SK-N-SH treated with all-trans-retinoic acid at 6 μM for 48 hours (cell line): ENCODE results near the gene CELF5.

ENCODE experiments used
- ATAC-seq: fragments of 200-7000 bp; cut with Tn5 transposase; 3 replicates; pipeline ENCODE4 v1.9.1; 2020; ENCODE audit warnings: mild to moderate bottlenecking, moderate library complexity
- ARNTL ChIP-seq: fragments of 450-650 bp; formaldehyde crosslinking; IDR thresholded peaks from 2 replicates; pipeline ENCODE4 v1.5.0; 2020; ENCODE audit warnings: low read depth, mild to moderate bottlenecking, moderate library complexity, borderline replicate concordance
- CSDC2 ChIP-seq: fragments of 250-450 bp; sonication (Bioruptor Pico); IDR thresholded peaks from 2 replicates; pipeline ENCODE4 v1.5.0; 2020; ENCODE audit warnings: mild to moderate bottlenecking, moderate library complexity
- ESRRG ChIP-seq: fragments of 250-450 bp; sonication (Bioruptor Pico); IDR thresholded peaks from 2 replicates; pipeline ENCODE4 v1.6.1; 2021; ENCODE audit warnings: mild to moderate bottlenecking
- GLIS3 ChIP-seq: fragments of 250-450 bp; sonication (Bioruptor Pico); IDR thresholded peaks from 2 replicates; pipeline ENCODE4 v1.5.0; 2020; ENCODE audit warnings: mild to moderate bottlenecking, moderate library complexity
- OSR1 ChIP-seq: fragments of 250-450 bp; sonication (Bioruptor Pico); IDR thresholded peaks from 2 replicates; pipeline ENCODE4 v1.8.0; 2022; ENCODE audit warnings: moderate library complexity, mild to moderate bottlenecking, inconsistent platforms
- PPARA ChIP-seq: fragments of 250-450 bp; sonication (Bioruptor Pico); IDR thresholded peaks from 2 replicates; pipeline ENCODE4 v1.5.0; 2020; ENCODE audit warnings: mild to moderate bottlenecking, borderline replicate concordance
- RARB ChIP-seq: fragments of 250-450 bp; sonication (Bioruptor Pico); IDR thresholded peaks from 2 replicates; pipeline ENCODE4 v1.8.0; 2021; ENCODE audit warnings: mild to moderate bottlenecking, moderate library complexity
- SNAI2 ChIP-seq: fragments of 250-450 bp; sonication (Bioruptor Pico); IDR thresholded peaks from 2 replicates; pipeline ENCODE4 v1.5.0; 2020; ENCODE audit warnings: mild to moderate bottlenecking, moderate library complexity
- TOX ChIP-seq: fragments of 250-450 bp; sonication (Bioruptor Pico); IDR thresholded peaks from 2 replicates; pipeline ENCODE4 v1.8.0; 2021; ENCODE audit warnings: mild to moderate bottlenecking, moderate library complexity, borderline replicate concordance
- ZC3H10 ChIP-seq: fragments of 250-450 bp; sonication (Bioruptor Pico); IDR thresholded peaks from 2 replicates; pipeline ENCODE4 v1.5.1; 2021; ENCODE audit warnings: mild to moderate bottlenecking, moderate library complexity
- ZFP3 ChIP-seq: fragments of 250-450 bp; sonication (Bioruptor Pico); IDR thresholded peaks from 2 replicates; pipeline ENCODE4 v1.5.0; 2020; ENCODE audit warnings: mild to moderate bottlenecking, moderate library complexity
- ZFP30 ChIP-seq: fragments of 450-650 bp; formaldehyde crosslinking; IDR thresholded peaks from 2 replicates; pipeline ENCODE4 v1.5.0; 2022; ENCODE audit warnings: mild to moderate bottlenecking, moderate library complexity
- ZNF565 ChIP-seq: fragments of 450-650 bp; formaldehyde crosslinking; conservative IDR thresholded peaks from 2 replicates; pipeline ENCODE4 v1.5.0; 2020; ENCODE audit warnings: low read depth, mild to moderate bottlenecking, moderate library complexity
- ZNF70 ChIP-seq: fragments of 450-650 bp; formaldehyde crosslinking; IDR thresholded peaks from 2 replicates; pipeline ENCODE4 v1.5.0; 2020; ENCODE audit warnings: mild to moderate bottlenecking, moderate library complexity
- ZNF8 ChIP-seq: fragments of 450-650 bp; formaldehyde crosslinking; IDR thresholded peaks from 2 replicates; pipeline ENCODE4 v1.5.0; 2020; ENCODE audit warnings: mild to moderate bottlenecking, moderate library complexity
- TF ChIP-seq, protein P1 (sequence below): fragments of 250-450 bp; sonication (Bioruptor Pico); IDR thresholded peaks from 2 replicates; pipeline ENCODE4 v1.5.1; 2021; ENCODE audit warnings: mild to moderate bottlenecking, moderate library complexity
- TF ChIP-seq, protein P2 (sequence below): fragments of 250-450 bp; sonication (Bioruptor Pico); IDR thresholded peaks from 2 replicates; pipeline ENCODE4 v1.8.0; 2020; ENCODE audit warnings: mild to moderate bottlenecking, moderate library complexity, borderline replicate concordance
- TF ChIP-seq, protein P3 (sequence below): fragments of 250-450 bp; sonication (Bioruptor Pico); IDR thresholded peaks from 2 replicates; pipeline ENCODE4 v1.5.0; 2020; ENCODE audit warnings: mild to moderate bottlenecking, moderate library complexity
- TF ChIP-seq, protein P4 (sequence below): fragments of 250-450 bp; sonication (Bioruptor Pico); IDR thresholded peaks from 2 replicates; pipeline ENCODE4 v1.5.1; 2020; ENCODE audit warnings: low read depth, mild to moderate bottlenecking, moderate library complexity
- TF ChIP-seq, protein P5 (sequence below): fragments of 250-450 bp; sonication (Bioruptor Pico); IDR thresholded peaks from 2 replicates; pipeline ENCODE4 v1.8.0; 2021; ENCODE audit warnings: low read depth, mild to moderate bottlenecking, moderate library complexity, borderline replicate concordance

The CELF5 gene

DNA sequence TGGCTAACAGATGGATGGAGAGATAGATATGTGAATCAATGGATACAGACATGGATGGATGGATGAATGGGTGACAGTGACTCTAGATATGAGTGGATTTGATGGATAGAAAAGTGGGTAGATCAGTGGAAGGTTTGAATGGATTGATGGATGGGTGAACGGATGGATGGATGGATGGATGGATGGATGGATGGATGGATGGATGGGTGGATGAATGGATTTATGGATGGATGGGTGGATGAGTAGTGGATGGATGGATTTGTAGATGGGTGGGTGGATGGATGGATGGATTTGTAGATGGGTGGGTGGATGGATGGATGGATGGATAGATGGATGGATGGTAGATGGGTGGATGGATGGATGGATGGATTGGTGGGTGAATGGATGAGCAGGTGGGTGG lies 6.8 kb downstream of the CELF5 start:
- ATAC-seq = no peak
- TF ChIP-seq ZC3H10 (CRISPR knock-in tag) (no peak), TOX (CRISPR knock-in tag) (no peak), RARB (no peak), CSDC2 (no peak), ZNF565 (CRISPR knock-in tag) (no peak), PPARA (CRISPR knock-in tag) (no peak), ZNF70 (no peak), ZFP3 (CRISPR knock-in tag) (no peak), ARNTL (no peak), GLIS3 (CRISPR knock-in tag) (no peak)
- TF ChIP-seq, protein P1, sequence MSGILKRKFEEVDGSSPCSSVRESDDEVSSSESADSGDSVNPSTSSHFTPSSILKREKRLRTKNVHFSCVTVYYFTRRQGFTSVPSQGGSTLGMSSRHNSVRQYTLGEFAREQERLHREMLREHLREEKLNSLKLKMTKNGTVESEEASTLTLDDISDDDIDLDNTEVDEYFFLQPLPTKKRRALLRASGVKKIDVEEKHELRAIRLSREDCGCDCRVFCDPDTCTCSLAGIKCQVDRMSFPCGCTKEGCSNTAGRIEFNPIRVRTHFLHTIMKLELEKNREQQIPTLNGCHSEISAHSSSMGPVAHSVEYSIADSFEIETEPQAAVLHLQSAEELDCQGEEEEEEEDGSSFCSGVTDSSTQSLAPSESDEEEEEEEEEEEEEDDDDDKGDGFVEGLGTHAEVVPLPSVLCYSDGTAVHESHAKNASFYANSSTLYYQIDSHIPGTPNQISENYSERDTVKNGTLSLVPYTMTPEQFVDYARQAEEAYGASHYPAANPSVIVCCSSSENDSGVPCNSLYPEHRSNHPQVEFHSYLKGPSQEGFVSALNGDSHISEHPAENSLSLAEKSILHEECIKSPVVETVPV (CRISPR knock-in tag) = no peak
- TF ChIP-seq, protein P2, sequence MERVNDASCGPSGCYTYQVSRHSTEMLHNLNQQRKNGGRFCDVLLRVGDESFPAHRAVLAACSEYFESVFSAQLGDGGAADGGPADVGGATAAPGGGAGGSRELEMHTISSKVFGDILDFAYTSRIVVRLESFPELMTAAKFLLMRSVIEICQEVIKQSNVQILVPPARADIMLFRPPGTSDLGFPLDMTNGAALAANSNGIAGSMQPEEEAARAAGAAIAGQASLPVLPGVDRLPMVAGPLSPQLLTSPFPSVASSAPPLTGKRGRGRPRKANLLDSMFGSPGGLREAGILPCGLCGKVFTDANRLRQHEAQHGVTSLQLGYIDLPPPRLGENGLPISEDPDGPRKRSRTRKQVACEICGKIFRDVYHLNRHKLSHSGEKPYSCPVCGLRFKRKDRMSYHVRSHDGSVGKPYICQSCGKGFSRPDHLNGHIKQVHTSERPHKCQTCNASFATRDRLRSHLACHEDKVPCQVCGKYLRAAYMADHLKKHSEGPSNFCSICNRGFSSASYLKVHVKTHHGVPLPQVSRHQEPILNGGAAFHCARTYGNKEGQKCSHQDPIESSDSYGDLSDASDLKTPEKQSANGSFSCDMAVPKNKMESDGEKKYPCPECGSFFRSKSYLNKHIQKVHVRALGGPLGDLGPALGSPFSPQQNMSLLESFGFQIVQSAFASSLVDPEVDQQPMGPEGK (CRISPR knock-in tag) = no peak
- TF ChIP-seq, protein P3, sequence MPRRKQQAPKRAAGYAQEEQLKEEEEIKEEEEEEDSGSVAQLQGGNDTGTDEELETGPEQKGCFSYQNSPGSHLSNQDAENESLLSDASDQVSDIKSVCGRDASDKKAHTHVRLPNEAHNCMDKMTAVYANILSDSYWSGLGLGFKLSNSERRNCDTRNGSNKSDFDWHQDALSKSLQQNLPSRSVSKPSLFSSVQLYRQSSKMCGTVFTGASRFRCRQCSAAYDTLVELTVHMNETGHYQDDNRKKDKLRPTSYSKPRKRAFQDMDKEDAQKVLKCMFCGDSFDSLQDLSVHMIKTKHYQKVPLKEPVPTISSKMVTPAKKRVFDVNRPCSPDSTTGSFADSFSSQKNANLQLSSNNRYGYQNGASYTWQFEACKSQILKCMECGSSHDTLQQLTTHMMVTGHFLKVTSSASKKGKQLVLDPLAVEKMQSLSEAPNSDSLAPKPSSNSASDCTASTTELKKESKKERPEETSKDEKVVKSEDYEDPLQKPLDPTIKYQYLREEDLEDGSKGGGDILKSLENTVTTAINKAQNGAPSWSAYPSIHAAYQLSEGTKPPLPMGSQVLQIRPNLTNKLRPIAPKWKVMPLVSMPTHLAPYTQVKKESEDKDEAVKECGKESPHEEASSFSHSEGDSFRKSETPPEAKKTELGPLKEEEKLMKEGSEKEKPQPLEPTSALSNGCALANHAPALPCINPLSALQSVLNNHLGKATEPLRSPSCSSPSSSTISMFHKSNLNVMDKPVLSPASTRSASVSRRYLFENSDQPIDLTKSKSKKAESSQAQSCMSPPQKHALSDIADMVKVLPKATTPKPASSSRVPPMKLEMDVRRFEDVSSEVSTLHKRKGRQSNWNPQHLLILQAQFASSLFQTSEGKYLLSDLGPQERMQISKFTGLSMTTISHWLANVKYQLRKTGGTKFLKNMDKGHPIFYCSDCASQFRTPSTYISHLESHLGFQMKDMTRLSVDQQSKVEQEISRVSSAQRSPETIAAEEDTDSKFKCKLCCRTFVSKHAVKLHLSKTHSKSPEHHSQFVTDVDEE (CRISPR knock-in tag) = no peak

DNA sequence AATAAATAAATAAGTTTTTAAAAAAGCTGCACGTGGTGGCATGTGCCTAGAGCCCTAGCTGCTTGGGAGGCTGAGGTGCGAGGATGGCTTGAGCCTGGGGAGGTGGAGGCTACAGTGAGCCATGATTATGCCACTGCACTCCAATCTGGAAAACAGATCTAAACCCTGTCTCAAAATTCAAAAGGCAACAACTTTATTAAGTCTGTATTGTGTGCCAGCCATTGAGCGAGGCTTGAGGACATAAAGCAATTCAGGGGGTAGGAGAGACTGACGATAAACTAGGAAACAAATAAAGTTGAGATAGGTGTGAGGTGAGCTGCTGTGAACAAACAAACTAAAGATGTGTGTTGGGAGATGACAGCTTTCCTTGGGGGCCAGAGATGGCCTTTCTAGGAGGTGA lies 8.7 kb downstream of the CELF5 start:
- TF ChIP-seq ZNF8 (no peak), PPARA (CRISPR knock-in tag) (no peak), ZC3H10 (CRISPR knock-in tag) (no peak), SNAI2 (CRISPR knock-in tag) (no peak), TOX (CRISPR knock-in tag) (no peak)
- TF ChIP-seq, protein P4, sequence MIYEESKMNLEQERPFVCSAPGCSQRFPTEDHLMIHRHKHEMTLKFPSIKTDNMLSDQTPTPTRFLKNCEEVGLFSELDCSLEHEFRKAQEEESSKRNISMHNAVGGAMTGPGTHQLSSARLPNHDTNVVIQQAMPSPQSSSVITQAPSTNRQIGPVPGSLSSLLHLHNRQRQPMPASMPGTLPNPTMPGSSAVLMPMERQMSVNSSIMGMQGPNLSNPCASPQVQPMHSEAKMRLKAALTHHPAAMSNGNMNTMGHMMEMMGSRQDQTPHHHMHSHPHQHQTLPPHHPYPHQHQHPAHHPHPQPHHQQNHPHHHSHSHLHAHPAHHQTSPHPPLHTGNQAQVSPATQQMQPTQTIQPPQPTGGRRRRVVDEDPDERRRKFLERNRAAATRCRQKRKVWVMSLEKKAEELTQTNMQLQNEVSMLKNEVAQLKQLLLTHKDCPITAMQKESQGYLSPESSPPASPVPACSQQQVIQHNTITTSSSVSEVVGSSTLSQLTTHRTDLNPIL = no peak
- TF ChIP-seq, protein P3 (CRISPR knock-in tag) = no peak
- TF ChIP-seq, protein P2 (CRISPR knock-in tag) = no peak
- TF ChIP-seq, all 23 proteins: peak for 0
- ATAC-seq = no peak

DNA sequence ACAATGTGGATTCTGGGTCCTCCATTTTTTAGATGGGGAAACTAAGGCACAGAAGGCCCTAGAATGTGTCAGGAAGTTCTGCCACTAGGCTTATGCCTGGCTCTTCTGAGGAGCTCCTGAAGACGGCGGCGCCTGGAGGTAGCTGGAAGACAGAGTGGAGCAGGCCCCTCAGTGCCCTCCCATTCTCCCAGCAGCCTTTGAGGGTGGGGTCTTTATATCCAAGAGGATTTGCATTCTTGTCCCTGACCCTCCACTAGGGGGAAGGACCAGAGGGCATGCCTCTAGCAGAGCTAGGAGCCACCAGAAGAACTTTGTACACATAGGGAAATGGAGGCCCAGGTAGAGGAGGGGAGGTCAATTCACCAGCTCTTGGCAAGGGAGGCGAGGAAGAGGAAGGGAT lies 9.4 kb downstream of the CELF5 start:
- no peak for ATAC-seq
- TF ChIP-seq ZNF70 (no peak), ARNTL (no peak), RARB (no peak), ESRRG (CRISPR knock-in tag) (no peak), ZFP3 (CRISPR knock-in tag) (no peak), GLIS3 (CRISPR knock-in tag) (no peak), ZFP30 (CRISPR knock-in tag) (no peak), OSR1 (CRISPR knock-in tag) (no peak)
- TF ChIP-seq, protein P1 (CRISPR knock-in tag) = no peak
- TF ChIP-seq, protein P5, sequence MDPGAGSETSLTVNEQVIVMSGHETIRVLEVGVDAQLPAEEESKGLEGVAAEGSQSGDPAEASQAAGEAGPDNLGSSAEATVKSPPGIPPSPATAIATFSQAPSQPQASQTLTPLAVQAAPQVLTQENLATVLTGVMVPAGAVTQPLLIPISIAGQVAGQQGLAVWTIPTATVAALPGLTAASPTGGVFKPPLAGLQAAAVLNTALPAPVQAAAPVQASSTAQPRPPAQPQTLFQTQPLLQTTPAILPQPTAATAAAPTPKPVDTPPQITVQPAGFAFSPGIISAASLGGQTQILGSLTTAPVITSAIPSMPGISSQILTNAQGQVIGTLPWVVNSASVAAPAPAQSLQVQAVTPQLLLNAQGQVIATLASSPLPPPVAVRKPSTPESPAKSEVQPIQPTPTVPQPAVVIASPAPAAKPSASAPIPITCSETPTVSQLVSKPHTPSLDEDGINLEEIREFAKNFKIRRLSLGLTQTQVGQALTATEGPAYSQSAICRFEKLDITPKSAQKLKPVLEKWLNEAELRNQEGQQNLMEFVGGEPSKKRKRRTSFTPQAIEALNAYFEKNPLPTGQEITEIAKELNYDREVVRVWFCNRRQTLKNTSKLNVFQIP (CRISPR knock-in tag) = no peak
